Liver (tissue), 3 donors: Measurements from ENCODE around the gene FGF11.

ENCODE experiments used
- ATF3 ChIP-seq: IDR thresholded peaks from 2 replicates; pipeline ENCODE4 v1.6.1; 2016; ENCODE audit warnings: antibody characterized with exemption
- CTCF ChIP-seq: fragments of 150-350 bp; IDR thresholded peaks from 2 replicates; pipeline ENCODE4 v1.5.1; 2017; ENCODE audit warnings: improper control_type of control experiment, low read depth, low read length; ENCODE audit not compliant: missing input control
- EGR1 ChIP-seq, 2 donors: IDR thresholded peaks; 2 replicates each; pipeline ENCODE4 v1.6.1; 2016 to 2018; ENCODE audit warnings: antibody characterized with exemption in 2 of 2, low read depth in 2 of 2
- GABPA ChIP-seq, 2 donors: IDR thresholded peaks in 1 of 2; conservative IDR thresholded peaks in 1 of 2; 2 replicates each; pipeline ENCODE4 v1.6.1; 2016; ENCODE audit warnings: antibody characterized with exemption in 2 of 2, mild to moderate bottlenecking in 1 of 2, moderate library complexity in 1 of 2
- HNF4G ChIP-seq: IDR thresholded peaks from 2 replicates; pipeline ENCODE4 v1.6.1; 2016; ENCODE audit warnings: antibody characterized with exemption
- RAD21 ChIP-seq, 2 donors: IDR thresholded peaks; 2 replicates each; pipeline ENCODE4 v1.6.1; 2016; ENCODE audit warnings: antibody characterized with exemption in 2 of 2, mild to moderate bottlenecking in 2 of 2
- REST ChIP-seq: IDR thresholded peaks from 2 replicates; pipeline ENCODE4 v1.6.1; 2016; ENCODE audit warnings: antibody characterized with exemption, mild to moderate bottlenecking
- TAF1 ChIP-seq: conservative IDR thresholded peaks from 2 replicates; pipeline ENCODE4 v1.6.1; 2016; ENCODE audit warnings: antibody characterized with exemption, mild to moderate bottlenecking
- ZBTB33 ChIP-seq: IDR thresholded peaks from 2 replicates; pipeline ENCODE4 v1.6.1; 2016; ENCODE audit warnings: antibody characterized with exemption
- donor health status: healthy.
- donor health status: healthy.

- TF ChIP-seq TAF1 = no peak
- no peak for TF ChIP-seq CTCF
- no peak for TF ChIP-seq REST
- TF ChIP-seq GABPA (IDR thresholded peaks at IDR 0.05 in 1 of 2, conservative IDR thresholded peaks at IDR 0.05 in 1 of 2) = no peak
- no peak for TF ChIP-seq EGR1 (IDR thresholded peaks at IDR 0.05; ENCODE audit: low read depth in 2 of 2)
- TF ChIP-seq ZBTB33 = no peak
- no peak for TF ChIP-seq RAD21 (IDR thresholded peaks at IDR 0.05)
- TF ChIP-seq ATF3 = no peak
- TF ChIP-seq HNF4G = no peak
These were observed 21.7 kb downstream of the FGF11 start for GRCh38 chr17:7460850-7461660.
